OCI-LY3 (cell line): ENCODE data around the gene CLRN2.

Experiments
- EZH2phosphoT487 ChIP-seq: fragments of 200-600 bp; shearing (Covaris generic); IDR thresholded peaks from 2 replicates; pipeline ENCODE4 v1.6.1; 2018; ENCODE audit warnings: antibody characterized with exemption, mixed run types, low read depth
- TF ChIP-seq, protein P1 (sequence below): fragments of 200-600, 300-600 bp; sonication (generic); IDR thresholded peaks from 2 replicates; pipeline ENCODE4 v1.5.1; 2014; ENCODE audit warnings: antibody characterized with exemption, low read length, low read depth

DNA sequence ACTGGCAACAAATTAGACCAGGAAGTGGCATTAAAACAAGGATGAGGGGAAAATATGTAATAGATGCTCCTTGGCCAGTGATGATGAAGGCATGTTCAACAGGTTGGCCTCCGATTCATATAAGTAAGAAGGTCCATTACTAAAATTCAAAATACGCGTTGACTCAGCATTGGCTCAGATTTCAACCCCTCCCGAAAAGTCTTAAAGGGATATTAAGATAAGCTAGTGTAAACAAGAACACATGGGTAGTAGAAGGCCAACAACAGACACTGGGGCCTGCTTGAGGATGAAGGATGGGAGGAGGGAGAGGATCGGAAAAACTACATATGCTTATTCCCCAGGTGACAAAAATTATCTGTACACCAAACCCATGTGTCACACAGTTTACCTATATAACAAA, 42.9 kb downstream of the CLRN2 start:
- TF ChIP-seq, protein P1, sequence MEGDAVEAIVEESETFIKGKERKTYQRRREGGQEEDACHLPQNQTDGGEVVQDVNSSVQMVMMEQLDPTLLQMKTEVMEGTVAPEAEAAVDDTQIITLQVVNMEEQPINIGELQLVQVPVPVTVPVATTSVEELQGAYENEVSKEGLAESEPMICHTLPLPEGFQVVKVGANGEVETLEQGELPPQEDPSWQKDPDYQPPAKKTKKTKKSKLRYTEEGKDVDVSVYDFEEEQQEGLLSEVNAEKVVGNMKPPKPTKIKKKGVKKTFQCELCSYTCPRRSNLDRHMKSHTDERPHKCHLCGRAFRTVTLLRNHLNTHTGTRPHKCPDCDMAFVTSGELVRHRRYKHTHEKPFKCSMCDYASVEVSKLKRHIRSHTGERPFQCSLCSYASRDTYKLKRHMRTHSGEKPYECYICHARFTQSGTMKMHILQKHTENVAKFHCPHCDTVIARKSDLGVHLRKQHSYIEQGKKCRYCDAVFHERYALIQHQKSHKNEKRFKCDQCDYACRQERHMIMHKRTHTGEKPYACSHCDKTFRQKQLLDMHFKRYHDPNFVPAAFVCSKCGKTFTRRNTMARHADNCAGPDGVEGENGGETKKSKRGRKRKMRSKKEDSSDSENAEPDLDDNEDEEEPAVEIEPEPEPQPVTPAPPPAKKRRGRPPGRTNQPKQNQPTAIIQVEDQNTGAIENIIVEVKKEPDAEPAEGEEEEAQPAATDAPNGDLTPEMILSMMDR: no peak
- TF ChIP-seq EZH2phosphoT487: no peak
